Endothelial cell of umbilical vein (primary cell): ENCODE results near the gene ADAM19. TPM values are rescaled to one million over a fixed set of nuclear protein-coding genes. Genes with fewer than 3 reads are reported as not detected.

Experiments
- Bru-seq: library from RNA; stranded (reverse); fragments of 400-500 nt; gene quantifications from one replicate; lab custom pipeline; 2021; lab: Mats Ljungman, UMichigan
- BruChase-seq, 2 experiments: library from RNA; stranded (reverse); fragments of 400-500 nt; gene quantifications; one replicate each; lab custom pipeline; 2021; lab: Mats Ljungman, UMichigan
- BruUV-seq: library from RNA; stranded (reverse); fragments of 400-500 nt; replicated peaks from 2 replicates; lab custom pipeline; 2021; lab: Mats Ljungman, UMichigan
- CTCF ChIA-PET: fragments of 300-600, 350-600 bp; sonication (Branson Sonifier 250); formaldehyde crosslinking; loops from one replicate; lab custom pipeline; 2021; ENCODE audit warnings: antibody characterized with exemption, inconsistent platforms; lab: Charles Lee
- POLR2A ChIA-PET: fragments of 300-600, 350-600 bp; sonication (Branson Sonifier 250); formaldehyde crosslinking; loops from one replicate; lab custom pipeline; 2021; ENCODE audit warnings: antibody characterized with exemption, inconsistent platforms; lab: Charles Lee
- DNase-seq: peaks from one replicate; pipeline ENCODE4 v3.0.0-alpha.2; 2011; ENCODE audit warnings: low read depth, low spot score
- FAIRE-seq: peaks from 2 replicates; lab custom pipeline; 2011; peaks lifted over from hg19 to GRCh38; lab: Jason Lieb, UNC
- H2AFZ ChIP-seq: 2 replicates; pipeline ENCODE4 v1.6.0; 2012; ENCODE audit warnings: low read depth, low read length, control low read depth, inconsistent platforms
- H3K27ac ChIP-seq: 2 replicates; pipeline ENCODE4 v1.5.1; 2011; ENCODE audit warnings: low read depth, mild to moderate bottlenecking, control low read depth, low read length, moderate library complexity; ENCODE audit not compliant: insufficient read depth
- H3K27me3 ChIP-seq, 2 experiments: 2 replicates each; pipeline versions ENCODE4 v1.6.0 to v1.6.1; 2011; ENCODE audit warnings: low read length in 2 of 2, mixed read lengths in 1 of 2; ENCODE audit not compliant: control insufficient read depth in 2 of 2, insufficient read depth in 2 of 2
- H3K36me3 ChIP-seq, 2 experiments: 2 replicates in 1 of 2; 3 replicates in 1 of 2; pipeline ENCODE4 v1.5.1; 2011; ENCODE audit warnings: low read length in 2 of 2, mild to moderate bottlenecking in 1 of 2, moderate library complexity in 1 of 2; ENCODE audit not compliant: control insufficient read depth in 2 of 2, insufficient read depth in 2 of 2; ENCODE audit errors: extremely low read depth in 1 of 2
- H3K4me1 ChIP-seq: 3 replicates; pipeline ENCODE4 v1.5.1; 2011; ENCODE audit warnings: mild to moderate bottlenecking, low read length; ENCODE audit not compliant: control insufficient read depth, insufficient read depth; ENCODE audit errors: extremely low read depth
- H3K4me2 ChIP-seq: 2 replicates; pipeline ENCODE4 v1.6.1; 2011; ENCODE audit warnings: low read length, control low read depth, mixed read lengths; ENCODE audit not compliant: insufficient read depth
- H3K4me3 ChIP-seq, 3 experiments: fragments of 200-600 bp in 1 of 3; sonication (generic), shearing (Covaris generic) in 1 of 3; replicated peaks in 1 of 3; 2 replicates each; pipeline ENCODE4 v1.5.1; 2011 to 2016; ENCODE audit warnings: control low read depth in 3 of 3, low read length in 3 of 3, mild to moderate bottlenecking in 2 of 3, inconsistent platforms in 1 of 3, low read depth in 1 of 3, moderate library complexity in 1 of 3; ENCODE audit not compliant: insufficient read depth in 1 of 3
- H3K79me2 ChIP-seq: 2 replicates; pipeline ENCODE4 v1.6.0; 2012; ENCODE audit warnings: low read length, inconsistent platforms; ENCODE audit not compliant: control insufficient read depth, insufficient read depth
- H3K9ac ChIP-seq: replicated peaks from 2 replicates; pipeline ENCODE3; 2011; ENCODE audit warnings: low read length, control low read depth; ENCODE audit not compliant: insufficient read depth; ENCODE audit errors: extremely low read depth
- H3K9me1 ChIP-seq: replicated peaks from 3 replicates; pipeline ENCODE4 v1.6.0; 2011; ENCODE audit warnings: mild to moderate bottlenecking, low read length; ENCODE audit not compliant: control insufficient read depth, insufficient read depth; ENCODE audit errors: extremely low read depth
- H3K9me3 ChIP-seq: replicated peaks from 2 replicates; pipeline ENCODE4 v1.5.1; 2012; ENCODE audit warnings: low read length, inconsistent platforms; ENCODE audit not compliant: control insufficient read depth, insufficient read depth
- H4K20me1 ChIP-seq: replicated peaks from 2 replicates; pipeline ENCODE3; 2011; ENCODE audit warnings: mild to moderate bottlenecking, low read length; ENCODE audit not compliant: control insufficient read depth, insufficient read depth; ENCODE audit errors: extremely low read depth
- CTCF ChIP-seq, 2 donors: IDR thresholded peaks; 1 replicate in 1 of 2; 2 replicates in 1 of 2; pipeline ENCODE4 v1.5.1; 2011; ENCODE audit warnings: low read length in 2 of 2, mild to moderate bottlenecking in 2 of 2, moderate library complexity in 2 of 2, control low read depth in 1 of 2, inconsistent platforms in 1 of 2, low read depth in 1 of 2; ENCODE audit not compliant: insufficient read depth in 1 of 2; ENCODE audit errors: extremely low read depth in 1 of 2
- EZH2 ChIP-seq: IDR thresholded peaks from 2 replicates; pipeline ENCODE4 v1.6.1; 2012; ENCODE audit warnings: borderline replicate concordance, low read depth, mild to moderate bottlenecking, moderate library complexity, low read length, inconsistent platforms; ENCODE audit not compliant: severe bottlenecking
- FOS ChIP-seq: IDR thresholded peaks from 2 replicates; pipeline ENCODE4 v1.6.1; 2011; ENCODE audit warnings: mild to moderate bottlenecking, low read length, moderate library complexity, borderline replicate concordance; ENCODE audit not compliant: insufficient read depth
- GATA2 ChIP-seq: IDR thresholded peaks from 2 replicates; pipeline ENCODE4 v1.7.0; 2011; ENCODE audit warnings: low read depth, mild to moderate bottlenecking, moderate library complexity, mixed read lengths, low read length; ENCODE audit not compliant: insufficient read length, insufficient read depth
- JUN ChIP-seq: IDR thresholded peaks from 2 replicates; pipeline ENCODE4 v1.6.1; 2011; ENCODE audit warnings: borderline replicate concordance, low read depth; ENCODE audit not compliant: insufficient read length, insufficient read depth
- MAX ChIP-seq: IDR thresholded peaks from 2 replicates; pipeline ENCODE4 v1.6.1; 2011; ENCODE audit not compliant: insufficient read depth, insufficient read length
- MYC ChIP-seq: IDR thresholded peaks from one replicate; pipeline ENCODE4 v1.6.1; 2011; ENCODE audit warnings: mild to moderate bottlenecking, low read depth, low read length
- POLR2A ChIP-seq: IDR thresholded peaks from 2 replicates; pipeline ENCODE4 v1.6.1; 2012; ENCODE audit warnings: low read depth, mild to moderate bottlenecking, control low read depth, low read length
- POLR2AphosphoS5 ChIP-seq: IDR thresholded peaks from 2 replicates; pipeline ENCODE4 v1.6.1; 2012; ENCODE audit warnings: low read depth, mild to moderate bottlenecking, control low read depth, low read length, moderate library complexity; ENCODE audit not compliant: insufficient read depth
- dilution Hi-C: fragments of 300-500 bp; cut with MboI; formaldehyde crosslinking; loops from one replicate; pipeline ENCODE4 v1.15.0; 2019; ENCODE audit warnings: low sequenced_read_pairs; ENCODE audit not compliant: extremely low pct_ligation_motif_present
- intact Hi-C: fragments of 100-400 bp; cut with micrococcal nuclease; formaldehyde crosslinking; loops from one replicate; pipeline ENCODE4 v1.10.0; 2022
- long read RNA-seq: library from polyadenylated mRNA; stranded (forward); transcript quantifications from one replicate; pipeline ENCODE4 v2.0.0, GENCODE V29; 2021
- polyA minus RNA-seq, 3 experiments: library from RNA; depleted of rRNA, polyadenylated mRNA; stranded (reverse); fragments of >200 nt; gene quantifications; 1 replicate in 1 of 3; 2 replicates in 2 of 3; pipeline ENCODE4 v1.2.3, GENCODE V29; 2011
- polyA plus RNA-seq, 4 experiments: library from polyadenylated mRNA; depleted of rRNA in 3 of 4; stranded (reverse) in 3 of 4; unstranded in 1 of 4; fragments of >200 nt; gene quantifications; 2 replicates each; pipeline versions ENCODE4 v1.2.1 to v1.2.3, GENCODE V29; 2011 to 2012; ENCODE audit warnings: missing spikeins in 1 of 4
- total RNA-seq: library from RNA; stranded (reverse); gene quantifications from 2 replicates; pipeline ENCODE4 v1.2.3, GENCODE V29; 2021

The ADAM19 gene
- total RNA-seq (22.6 and 23.8 TPM in 2 replicates), polyA plus RNA-seq (10.0 and 10.4 TPM in 2 replicates), polyA minus RNA-seq (24.6 and 24.8 TPM in 2 replicates), Bru-seq, nascent RNA (percentile 70 among the genes with signal in this experiment), BruChase-seq, experiment 1, labeled RNA remaining after a 6-hour chase (percentile 74 among the genes with signal in this experiment), BruChase-seq, experiment 2, labeled RNA remaining after a 2-hour chase (percentile 69 among the genes with signal in this experiment)
- polyA plus RNA-seq (2011; cell fraction: cytosol; rRNA removed), result 7.9 and 8.3 TPM in 2 replicates
- 26.1 and 27.2 TPM in 2 replicates for polyA plus RNA-seq (2011; cell fraction: nucleus; rRNA removed)
- 17.7 and 18.4 TPM in 2 replicates for polyA plus RNA-seq (2012)
- not detected for polyA minus RNA-seq (2011; cell fraction: cytosol; rRNA and poly(A)+ RNA removed)
- polyA minus RNA-seq (2011; cell fraction: nucleus; rRNA and poly(A)+ RNA removed), result 19.9 and 22.0 TPM in 2 replicates
- long read RNA-seq, partial matches to known transcripts, result 4 of 7 reads
- long read RNA-seq, other reads (novel, unspliced or antisense), result 2 of 7 reads

GRCh38 chr5:157575381-157576020 is at the start of gene ADAM19:
Gene ADAM19, minus strand, starts transcription at chr5:157575775. Its CDS starts 79 bp downstream, at chr5:157575696.
- BruUV-seq, result no TSS peak
- Histone ChIP-seq H3K36me3 (no peaks in the 10 kb centered on the region), H3K4me2 (peak within 1 kb of the TSS; percentile 51), H3K9me3 (no peaks in the 10 kb centered on the region), H4K20me1 (no peaks in the 10 kb centered on the region), H3K27ac (peak within 1 kb of the TSS; percentile 25), H3K9me1 (no peaks in the 10 kb centered on the region), H3K4me1 (peaks cover 10% of the 10 kb centered on the region), H3K79me2 (no peaks in the 10 kb centered on the region), H3K4me3 (peak within 1 kb of the TSS; percentile 57 to 69 (median 63)), H2AFZ (peak within 1 kb of the TSS; percentile 80), H3K9ac (peak within 1 kb of the TSS; percentile 50), H3K27me3 (peaks cover 7% of the 10 kb centered on the region in 2 experiments)
- FAIRE-seq (peak; percentile 35), DNase-seq (peak; percentile 68)
- peak; percentile 56 for TF ChIP-seq POLR2A
- TF ChIP-seq POLR2AphosphoS5, result peak; percentile 24
- TF ChIP-seq MAX, result no peak
- intact Hi-C loops (loop anchor here (1.0 to 5.0 kb wide), 3 partner anchors 34 to 142 kb away; no protein-coding TSS in a partner anchor), dilution Hi-C loops (no loop called here)
- POLR2A ChIA-PET, result no interaction called here
- CTCF ChIA-PET, result no interaction called here

GRCh38 chr5:157624144-157624543 is 48.6 kb upstream of the ADAM19 start:
- Histone ChIP-seq H3K4me1 (no peaks in the 10 kb centered on the region), H3K27me3 (no peaks in the 10 kb centered on the region), H3K36me3 (no peaks in the 10 kb centered on the region), H4K20me1 (no peaks in the 10 kb centered on the region), H3K9me1 (no peaks in the 10 kb centered on the region), H3K9me3 (no peaks in the 10 kb centered on the region), H3K27ac (no peak overlapping the region), H3K4me2 (no peak overlapping the region), H3K9ac (no peak overlapping the region), H3K4me3 (no peak overlapping the region), H2AFZ (no peak overlapping the region), H3K79me2 (no peaks in the 10 kb centered on the region)
- ChIA-PET CTCF (no interaction called here), POLR2A (no interaction called here)
- no TSS peak for BruUV-seq
- no peak for TF ChIP-seq FOS
- no peak for TF ChIP-seq MAX
- no peak for TF ChIP-seq MYC
- no peak for TF ChIP-seq POLR2AphosphoS5
- no peak for TF ChIP-seq JUN
- no peak for TF ChIP-seq EZH2
- TF ChIP-seq POLR2A, result no peak
- TF ChIP-seq GATA2, result no peak
- no peak for TF ChIP-seq CTCF (IDR thresholded peaks at IDR 0.05; ENCODE audit: extremely low read depth in 1 of 2, insufficient read depth in 1 of 2, low read depth in 1 of 2, low read length in 2 of 2)
- dilution Hi-C loops (no loop called here), intact Hi-C loops (no loop called here)
- DNase-seq (no peak), FAIRE-seq (no peak)
